ENCODE results near the gene RTCA.
"Not testable (repeated sequence)": the region's sequence is repeated elsewhere in the genome, so short reads cannot be mapped to it uniquely, and the experiment has no call there.

RTCA gene

GRCh38 chr1:100265931-100266740 lies at the start of gene RTCA:
Gene RTCA, plus strand, starts transcription at chr1:100266216. Its CDS starts 160 bp downstream, at chr1:100266376.
- DNase-seq = peak; percentile 95

- DNase-seq = no peak
These were observed 48.2 kb upstream of the RTCA start for GRCh38 chr1:100217834-100218233.

DNA sequence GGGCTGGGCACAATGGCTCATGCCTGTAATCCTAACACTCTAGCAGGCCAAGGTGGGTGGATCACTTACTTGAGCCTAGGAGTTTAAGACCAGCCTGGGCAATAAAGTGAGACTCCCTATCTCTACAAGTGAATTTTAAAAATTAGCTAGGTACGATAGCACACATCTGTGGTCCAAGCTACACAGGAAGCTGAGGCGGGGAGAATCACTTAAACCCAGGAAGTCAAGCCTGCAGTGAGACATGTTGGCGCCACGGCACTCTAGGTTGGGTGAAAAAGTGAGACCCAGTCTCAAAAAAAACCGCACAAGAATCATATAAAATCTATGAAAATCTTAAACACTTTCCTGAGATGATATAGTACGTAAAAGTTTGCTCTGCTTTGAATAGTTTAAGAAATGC lies 46.6 kb upstream of the RTCA start:
- no peak for DNase-seq

DNA sequence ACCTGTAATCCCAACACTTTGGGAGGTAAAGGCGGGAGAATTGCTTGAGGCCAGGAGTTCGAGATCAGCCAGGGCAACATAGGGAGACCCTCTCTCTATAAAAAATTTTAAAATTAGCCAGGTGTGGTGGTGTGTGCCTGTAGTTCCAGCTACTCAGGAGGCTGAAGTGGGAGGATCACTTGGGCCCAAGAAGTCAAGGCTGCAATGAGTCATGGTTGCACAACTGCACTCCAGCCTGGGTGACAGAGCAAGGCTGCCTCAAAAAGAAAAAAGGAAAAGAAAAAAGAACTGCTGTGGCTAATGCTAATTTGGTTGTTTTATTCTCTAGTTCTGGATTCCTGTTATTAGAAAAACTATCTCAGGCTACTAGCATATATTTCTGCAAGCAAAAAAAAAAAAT lies 46.1 kb upstream of the RTCA start:
- no peak for DNase-seq

GRCh38 chr1:100222428-100222827 lies 43.6 kb upstream of the RTCA start:
- DNase-seq = no peak

DNA sequence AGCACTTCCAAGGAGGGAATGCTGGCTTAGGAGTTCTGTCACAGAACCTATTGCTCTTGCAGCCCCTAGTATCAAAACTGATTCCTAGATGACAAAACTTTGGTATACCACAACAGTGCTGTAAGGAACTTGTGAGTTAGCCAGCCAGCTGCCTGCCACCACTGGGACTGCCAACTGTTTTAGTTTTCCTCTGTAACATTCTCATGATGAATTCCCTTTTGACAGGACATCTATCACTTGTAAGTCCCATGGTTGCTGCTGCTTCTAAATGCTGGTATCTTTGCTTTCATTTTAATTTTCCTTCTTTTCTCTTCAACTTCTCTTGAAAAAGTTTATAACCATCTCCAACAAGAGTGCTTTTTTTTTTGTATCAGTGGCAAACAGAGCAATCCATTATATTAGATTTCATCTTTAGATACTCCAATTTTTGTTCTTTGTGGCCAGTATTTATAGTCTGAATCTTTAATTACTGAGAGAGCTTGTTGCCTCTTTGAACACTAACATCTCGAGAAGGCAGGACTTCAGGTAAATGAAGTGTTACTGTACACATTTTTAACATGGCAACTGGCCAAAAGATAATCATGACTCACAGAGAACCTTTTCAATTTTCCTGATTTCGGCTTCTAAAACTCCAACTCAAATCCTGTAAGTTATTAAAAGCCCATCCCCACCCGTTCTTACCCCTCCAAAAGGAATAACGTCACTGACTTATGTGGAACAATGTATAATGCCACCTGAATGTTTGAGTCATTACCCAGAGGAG lies 36.2 kb upstream of the RTCA start:
- DNase-seq = no peak

DNA sequence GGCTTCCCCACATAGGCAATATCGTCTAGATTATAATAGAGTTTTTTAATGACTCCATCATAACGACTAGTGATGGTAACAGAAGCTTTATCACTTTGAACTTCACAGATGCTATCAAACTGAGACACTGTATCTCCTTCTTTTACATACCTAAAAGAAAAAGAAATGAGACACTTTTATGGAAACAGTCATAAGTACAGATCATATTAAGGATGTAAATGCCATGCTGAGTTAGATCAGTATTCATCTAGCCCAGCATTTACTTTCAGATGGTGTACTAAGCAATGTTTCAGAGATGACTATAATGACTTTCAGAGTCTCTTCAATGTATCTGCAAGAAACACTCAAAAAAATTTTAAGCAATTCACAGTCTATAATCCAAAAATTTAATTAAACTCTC lies 35.3 kb upstream of the RTCA start:
- no peak for DNase-seq

DNA sequence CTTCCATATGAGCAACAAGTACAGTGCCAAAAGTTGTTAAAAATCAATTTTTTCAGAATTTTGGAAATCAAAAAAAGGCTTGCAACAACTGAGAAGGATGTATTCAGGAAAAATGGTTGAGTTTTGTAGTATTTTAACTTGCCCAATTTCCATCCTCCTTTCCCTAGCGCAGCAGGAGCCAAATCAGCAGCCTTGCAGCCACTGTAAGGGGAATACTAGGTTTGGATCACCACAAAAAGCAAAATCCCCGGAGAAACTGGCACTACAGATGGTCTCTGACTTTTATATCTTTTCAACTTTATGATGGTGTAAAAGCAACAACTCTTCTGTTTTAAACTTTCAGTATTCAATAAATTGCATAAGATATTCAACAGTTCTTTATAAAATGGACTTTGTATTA lies 34.3 kb upstream of the RTCA start:
- DNase-seq = no peak

- DNase-seq = no peak
These were observed 33.9 kb upstream of the RTCA start for GRCh38 chr1:100232156-100232555.

GRCh38 chr1:100233566-100233965 lies 32.5 kb upstream of the RTCA start:
- DNase-seq = not testable (repeated sequence)

- DNase-seq = no peak
These were observed 31.6 kb upstream of the RTCA start for GRCh38 chr1:100234432-100234831.

DNA sequence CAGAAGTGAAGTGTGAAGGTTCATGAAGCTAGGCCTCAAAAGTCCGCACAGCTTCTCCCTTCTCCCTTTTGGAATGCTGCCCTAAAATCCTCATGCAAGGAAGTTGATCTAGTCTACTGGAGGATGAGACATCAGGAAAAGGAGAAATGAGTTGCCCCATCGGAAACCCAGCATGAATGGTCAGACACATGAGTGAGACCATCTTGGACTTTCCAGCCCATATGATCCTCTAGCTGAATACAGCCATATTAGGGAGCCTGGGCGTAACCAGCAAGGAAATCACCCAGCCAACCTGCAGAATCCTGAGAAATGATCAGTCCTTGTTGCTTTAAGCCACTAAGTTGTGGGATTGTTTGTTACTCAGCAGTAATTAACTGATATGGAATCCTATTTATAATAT lies 28.9 kb upstream of the RTCA start:
- no peak for DNase-seq

- DNase-seq = peak; percentile 6
These were observed 26.1 kb upstream of the RTCA start for GRCh38 chr1:100239961-100240360.

DNA sequence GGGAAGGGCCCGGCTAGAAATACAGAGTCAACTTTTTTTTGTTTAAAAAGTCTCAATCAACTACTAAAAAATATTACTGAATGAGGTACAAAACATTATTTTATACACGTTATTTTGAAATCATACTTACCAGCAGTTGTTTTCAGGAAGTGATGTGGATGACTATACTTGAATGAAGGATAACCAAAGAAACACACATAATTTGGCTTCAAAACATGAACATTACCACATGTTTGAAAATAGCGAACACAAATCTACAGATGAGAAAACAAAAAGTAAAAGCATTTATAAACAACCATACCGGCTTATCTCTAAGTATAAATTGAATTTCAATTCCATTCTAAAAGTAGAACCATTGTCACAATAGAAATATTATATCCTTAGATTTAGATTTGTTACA lies 25.4 kb upstream of the RTCA start:
- no peak for DNase-seq

GRCh38 chr1:100246738-100247137 lies 19.3 kb upstream of the RTCA start:
- DNase-seq = no peak

DNA sequence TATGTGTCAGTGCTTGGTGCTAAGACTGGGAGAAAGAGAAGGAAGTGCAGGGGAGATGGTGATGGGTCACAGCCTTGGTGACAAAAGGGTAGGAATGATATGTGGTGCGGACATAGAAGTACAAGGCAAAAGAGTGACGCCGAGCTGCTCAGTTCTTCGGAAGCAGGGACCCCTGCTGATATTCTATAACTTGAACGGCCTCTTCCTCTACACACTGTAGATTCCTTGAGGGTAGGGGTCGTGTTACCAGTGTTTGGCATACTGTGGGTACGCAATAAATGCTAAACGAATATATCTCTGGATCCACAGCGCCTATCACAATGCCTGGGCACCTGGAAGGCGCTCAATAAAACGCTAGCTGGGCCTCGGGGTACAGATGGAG lies 16.9 kb upstream of the RTCA start:
- no peak for DNase-seq

DNA sequence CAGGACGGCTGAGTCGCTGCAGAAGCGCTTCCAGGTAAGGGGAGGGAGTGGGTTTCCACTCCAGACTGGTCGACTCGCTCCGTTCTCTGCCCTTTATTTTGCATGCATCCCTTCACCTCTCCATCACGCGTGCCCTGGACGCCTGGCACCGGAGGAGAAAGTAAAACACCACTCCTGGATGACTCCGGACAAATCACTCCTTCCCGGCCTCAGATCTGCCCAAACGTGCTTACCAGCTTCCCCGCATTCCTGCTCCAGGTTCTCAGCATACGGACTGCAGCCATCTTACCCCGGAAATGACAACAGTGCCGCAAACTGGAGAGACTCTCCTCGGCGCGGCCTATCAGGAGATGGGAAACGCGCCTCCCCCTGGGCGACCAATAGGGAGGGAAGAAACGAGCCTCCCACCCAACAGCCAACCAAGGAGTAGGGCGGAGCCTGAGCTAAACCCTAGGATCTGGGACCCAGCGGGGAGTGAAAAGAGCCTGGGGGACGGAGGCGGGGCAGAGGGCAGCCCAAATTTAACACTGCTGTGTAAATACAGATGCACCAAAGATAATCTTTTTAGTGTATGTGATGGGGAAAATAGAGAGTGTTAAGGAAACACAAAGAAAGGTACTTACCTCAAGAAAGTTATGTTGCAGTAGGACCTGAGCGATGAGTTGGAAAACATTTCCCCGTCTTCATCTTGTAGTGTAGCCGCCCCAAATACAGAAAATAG lies 16.3 kb upstream of the RTCA start, which contains the start of gene DBT:
DBT (minus strand) TSS at position 298 of the 721 bp plus-strand sequence; CDS start at position 284, 14 bp downstream.
- DNase-seq = peak; percentile 97

DNA sequence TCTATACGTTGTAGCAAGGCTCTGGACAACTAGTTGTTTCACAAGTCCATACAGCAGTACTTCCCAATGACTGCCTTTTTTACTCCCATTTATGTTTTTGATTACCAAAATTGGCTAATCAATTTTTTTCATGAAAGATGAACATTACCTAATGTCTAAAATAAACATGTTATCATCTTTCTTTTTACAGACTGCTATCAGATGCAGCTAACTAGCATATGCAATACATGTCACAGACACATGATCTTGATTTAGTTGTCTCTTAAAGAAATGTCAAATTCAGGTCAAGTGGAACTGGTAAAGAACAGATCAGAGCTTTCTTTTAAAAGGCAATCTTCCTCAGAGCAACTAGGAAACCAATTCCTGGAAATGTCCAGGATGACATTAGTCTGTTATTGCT lies 15.8 kb upstream of the RTCA start:
- DNase-seq = no peak

DNA sequence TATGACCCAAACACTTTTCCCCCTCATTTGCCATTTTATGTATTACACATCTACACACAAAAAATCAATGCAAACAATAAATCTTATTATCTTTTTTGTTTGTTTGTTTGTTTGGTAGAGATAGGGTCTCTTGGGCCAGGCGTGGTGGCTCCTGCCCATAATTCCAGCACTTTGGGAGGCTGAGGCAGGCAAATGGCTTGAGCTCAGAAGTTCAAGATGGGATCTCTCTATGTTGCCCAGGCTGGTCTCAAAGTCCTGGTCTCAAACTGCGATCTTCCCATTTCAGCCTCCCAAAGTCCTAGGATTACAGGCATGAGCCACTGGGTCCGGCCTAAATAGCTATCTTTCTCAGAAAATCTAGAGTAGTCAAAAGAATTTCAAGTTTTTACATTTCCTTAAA lies 15.2 kb upstream of the RTCA start:
- DNase-seq = no peak

DNA sequence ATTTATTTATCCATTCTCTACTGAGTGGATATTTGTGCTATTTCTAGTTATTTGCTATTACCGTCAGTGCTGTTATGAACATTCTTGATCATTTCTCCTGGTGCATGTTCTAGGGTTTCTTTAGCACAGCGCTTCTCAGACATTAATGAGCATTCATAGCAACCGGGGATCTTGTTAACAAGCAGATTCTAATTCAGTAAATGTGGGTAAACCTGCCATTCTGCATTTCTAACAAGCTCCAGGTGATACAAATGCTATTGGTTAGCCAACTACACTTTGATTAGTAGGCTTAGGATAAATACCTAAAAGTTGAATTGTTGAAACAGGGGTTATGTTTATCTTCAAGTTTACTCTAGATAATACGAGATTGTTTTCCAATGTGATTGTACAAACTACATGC lies 13.1 kb upstream of the RTCA start:
- no peak for DNase-seq

DNA sequence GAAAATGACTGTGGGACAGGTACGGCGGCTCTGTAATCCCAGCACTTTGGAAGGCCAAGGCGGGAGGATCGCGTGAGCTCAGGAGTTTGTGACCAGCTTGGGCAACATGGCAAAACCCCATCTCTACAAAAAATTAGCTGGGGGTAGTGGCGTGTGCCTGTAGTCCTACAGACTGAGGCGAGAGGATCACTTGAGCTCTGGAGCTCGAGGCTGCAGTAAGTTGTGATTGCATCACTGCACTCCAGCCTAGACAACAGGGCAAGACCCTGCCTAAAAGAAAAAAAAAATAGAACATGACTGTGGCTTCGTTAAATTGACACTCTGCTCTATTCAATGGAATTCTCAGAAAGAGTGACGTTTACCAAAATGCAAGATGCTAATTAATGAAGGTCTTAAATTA lies 12.5 kb upstream of the RTCA start:
- DNase-seq = no peak

GRCh38 chr1:100256273-100256672 lies 9.7 kb upstream of the RTCA start:
- DNase-seq = not testable (repeated sequence)

- not testable (repeated sequence) for DNase-seq
These were observed 7.6 kb upstream of the RTCA start for GRCh38 chr1:100258427-100258826.

DNA sequence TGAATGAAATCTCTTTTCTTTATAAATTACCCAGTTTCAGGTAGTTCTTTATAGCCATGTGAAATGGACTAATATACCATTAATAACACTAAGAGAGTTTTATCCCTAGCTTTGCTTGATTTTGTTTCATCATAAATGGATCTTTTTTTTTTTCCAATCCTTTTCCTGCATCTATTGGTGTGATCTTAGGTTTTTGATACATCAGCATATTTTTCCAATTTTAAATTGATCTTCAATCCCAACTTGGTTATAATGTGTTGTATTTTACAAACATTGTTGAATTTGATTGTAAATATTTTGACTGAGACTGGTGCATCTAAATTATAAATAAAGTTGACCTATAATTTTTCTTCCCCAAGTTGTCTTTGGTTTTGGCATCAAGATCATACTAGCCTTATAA lies 4.3 kb upstream of the RTCA start:
- DNase-seq = no peak

Data from NCI-H2029 (cell line).